GM21515 (cell line): ENCODE results near the gene PADI6.

ENCODE experiments used
- ATAC-seq: cut with Tn5 transposase; IDR thresholded peaks from one replicate; pipeline ENCODE4 v1.9.1; 2021; ENCODE audit not compliant: unreplicated experiment

Gene PADI6

DNA sequence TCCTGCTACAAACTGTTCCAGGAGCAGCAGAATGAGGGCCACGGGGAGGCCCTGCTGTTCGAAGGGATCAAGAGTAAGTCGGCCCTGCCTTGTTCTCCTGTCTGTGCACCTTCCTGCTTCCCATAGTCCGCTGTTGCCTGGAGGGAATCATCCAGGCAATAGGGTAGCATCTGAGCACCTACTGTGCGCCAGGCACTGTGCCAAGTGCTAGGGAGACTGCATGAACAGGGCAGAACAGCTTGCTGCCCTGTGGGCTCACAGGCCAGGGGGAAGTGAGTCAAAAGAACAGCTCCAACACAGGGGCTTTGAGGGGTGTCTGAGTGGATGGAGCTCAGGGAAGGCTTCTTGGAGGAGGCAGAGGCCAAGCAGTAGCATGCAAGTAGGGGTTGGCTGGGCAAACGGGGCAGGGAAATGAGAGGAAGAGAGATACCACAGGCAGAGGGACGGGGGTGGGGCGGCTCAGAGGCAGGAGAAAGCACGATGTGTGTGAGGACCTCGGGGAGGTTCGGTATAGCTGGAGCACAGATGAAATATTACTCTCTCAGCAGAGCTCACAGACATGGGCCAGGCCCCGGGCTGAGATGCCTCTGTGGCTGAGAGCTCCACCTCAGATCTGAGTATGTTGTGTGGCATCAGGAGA, 15.5 kb upstream of the PADI6 start:
- ATAC-seq: no peak

DNA sequence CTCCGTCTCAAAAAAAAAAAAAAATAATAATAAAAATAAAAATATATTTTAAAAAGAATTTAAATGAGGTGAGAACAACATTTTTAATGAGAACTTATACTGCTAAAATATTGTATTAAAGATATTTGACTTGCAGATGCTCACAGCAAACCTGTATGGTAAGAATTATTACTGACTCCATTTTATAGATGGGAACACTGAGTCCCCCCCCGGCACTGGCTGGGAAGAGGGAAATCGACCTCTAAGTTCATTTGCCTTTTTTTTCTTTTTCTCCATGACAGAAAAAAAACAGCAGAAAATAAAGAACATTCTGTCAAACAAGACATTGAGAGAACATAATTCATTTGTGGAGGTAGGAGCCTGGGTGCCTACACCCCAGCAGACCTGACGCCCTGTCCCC, 13.4 kb upstream of the PADI6 start:
- no peak for ATAC-seq

GRCh38 chr1:17359031-17359430, 13.0 kb upstream of the PADI6 start:
- no peak for ATAC-seq

- no peak for ATAC-seq
Measured at GRCh38 chr1:17359808-17360207, 12.2 kb upstream of the PADI6 start.

GRCh38 chr1:17360272-17360956, 11.6 kb upstream of the PADI6 start:
- no peak for ATAC-seq

GRCh38 chr1:17361687-17362086, 10.3 kb upstream of the PADI6 start:
- no peak for ATAC-seq

GRCh38 chr1:17363351-17363750, 8.6 kb upstream of the PADI6 start:
- no peak for ATAC-seq

GRCh38 chr1:17363771-17364170, 8.2 kb upstream of the PADI6 start:
- no peak for ATAC-seq

DNA sequence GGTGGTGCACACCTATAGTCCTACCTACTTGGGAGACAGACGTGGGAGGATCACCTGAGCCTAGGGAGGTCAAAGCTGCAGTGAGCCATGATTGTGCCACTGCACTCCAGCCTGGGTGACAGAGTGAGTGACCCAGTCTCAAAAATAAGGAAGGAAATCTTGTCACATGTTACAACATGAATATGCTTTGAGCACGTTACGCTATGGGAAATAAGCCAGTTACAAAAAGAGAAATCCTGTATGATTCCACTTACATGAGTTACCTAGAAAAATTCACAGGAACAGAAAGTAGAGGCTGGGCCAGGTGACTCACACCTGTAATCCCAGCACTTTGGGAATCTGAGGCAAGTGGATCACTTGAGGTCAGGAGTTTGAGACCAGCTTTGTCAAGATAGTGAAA, 6.7 kb upstream of the PADI6 start:
- no peak for ATAC-seq

DNA sequence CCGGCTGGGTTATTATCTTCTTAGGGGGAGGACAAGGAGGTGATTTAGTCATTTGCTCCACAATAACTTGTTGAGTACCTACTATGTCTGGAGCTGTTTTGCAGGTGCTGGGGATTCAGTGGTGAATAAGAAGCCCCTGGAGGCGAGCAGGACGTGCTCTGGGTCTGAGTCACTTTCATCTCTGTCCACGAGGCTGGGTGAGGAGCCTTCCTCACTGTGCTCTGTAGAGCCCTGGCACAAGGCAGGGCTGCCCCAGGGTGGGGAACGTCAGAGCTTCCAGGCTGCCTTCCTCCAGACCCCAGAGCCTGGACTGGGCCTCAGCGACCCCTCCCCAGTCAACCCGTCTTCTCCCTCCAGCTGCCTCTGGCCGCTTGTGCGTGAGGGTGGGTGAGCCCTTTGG, 2.5 kb upstream of the PADI6 start:
- no peak for ATAC-seq

DNA sequence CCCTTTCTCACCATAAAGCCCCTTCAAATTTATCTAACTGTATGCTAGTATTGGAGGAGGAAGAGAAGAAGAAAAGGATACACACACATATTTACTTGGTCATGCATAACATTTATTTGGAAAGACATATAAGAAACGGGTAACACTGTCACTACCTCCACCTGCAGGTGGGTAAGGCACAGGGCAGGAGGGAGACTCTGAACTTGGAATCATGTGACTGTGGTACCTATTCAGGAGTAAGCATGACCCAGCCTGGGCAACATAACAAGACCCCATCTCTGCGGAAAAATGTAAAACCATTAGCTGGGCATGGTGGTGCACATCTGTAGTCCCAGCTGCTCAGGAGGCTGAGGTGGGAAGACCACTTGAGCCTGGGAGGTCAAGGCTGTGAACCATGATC, 1.4 kb upstream of the PADI6 start:
- no peak for ATAC-seq

GRCh38 chr1:17372955-17373354, 959 bp downstream of the PADI6 start:
- ATAC-seq: no peak

GRCh38 chr1:17375651-17376050, 3.7 kb downstream of the PADI6 start:
- no peak for ATAC-seq

GRCh38 chr1:17377325-17377953, 5.4 kb downstream of the PADI6 start:
- no peak for ATAC-seq

DNA sequence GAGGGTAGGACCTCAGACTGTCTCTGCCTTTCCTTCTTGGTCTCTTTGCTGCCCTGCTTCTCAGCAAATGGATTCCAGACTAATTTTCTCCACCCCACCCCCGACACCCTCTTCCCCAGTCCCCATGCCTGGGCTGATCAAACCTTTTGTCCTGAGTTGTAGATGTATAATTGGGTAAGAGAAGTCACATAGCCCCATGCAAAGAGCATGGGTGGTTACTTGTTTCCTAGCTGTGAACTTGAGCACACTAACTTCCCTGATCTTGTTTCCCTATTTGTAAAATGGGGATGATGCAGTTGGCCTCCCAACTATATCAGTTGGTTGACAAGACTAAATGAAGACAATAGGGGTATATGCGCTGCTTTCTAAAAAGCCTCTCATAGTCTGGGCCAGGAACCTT, 9.2 kb downstream of the PADI6 start:
- ATAC-seq: no peak

GRCh38 chr1:17392199-17392740, 20.3 kb downstream of the PADI6 start:
- ATAC-seq: no peak

DNA sequence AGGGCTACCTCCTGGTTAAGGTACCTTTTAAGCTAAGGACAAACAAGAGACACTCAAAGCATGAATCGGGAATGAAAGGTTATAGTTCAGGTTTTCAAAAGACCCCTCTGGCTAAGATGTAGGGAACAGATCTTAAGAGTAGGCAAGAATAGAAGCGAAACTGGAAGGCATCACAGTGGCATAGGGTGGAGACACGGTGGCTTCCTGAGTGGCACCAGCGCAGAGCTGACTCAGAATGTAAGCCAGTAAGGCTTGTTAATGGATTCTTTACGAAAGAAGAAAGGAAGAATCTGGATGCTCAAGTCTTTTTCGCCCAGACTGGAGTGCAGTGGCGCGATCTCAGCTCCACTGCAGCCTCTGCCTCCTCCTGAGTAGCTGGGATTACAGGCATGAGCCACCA, 21.2 kb downstream of the PADI6 start:
- ATAC-seq: no peak

DNA sequence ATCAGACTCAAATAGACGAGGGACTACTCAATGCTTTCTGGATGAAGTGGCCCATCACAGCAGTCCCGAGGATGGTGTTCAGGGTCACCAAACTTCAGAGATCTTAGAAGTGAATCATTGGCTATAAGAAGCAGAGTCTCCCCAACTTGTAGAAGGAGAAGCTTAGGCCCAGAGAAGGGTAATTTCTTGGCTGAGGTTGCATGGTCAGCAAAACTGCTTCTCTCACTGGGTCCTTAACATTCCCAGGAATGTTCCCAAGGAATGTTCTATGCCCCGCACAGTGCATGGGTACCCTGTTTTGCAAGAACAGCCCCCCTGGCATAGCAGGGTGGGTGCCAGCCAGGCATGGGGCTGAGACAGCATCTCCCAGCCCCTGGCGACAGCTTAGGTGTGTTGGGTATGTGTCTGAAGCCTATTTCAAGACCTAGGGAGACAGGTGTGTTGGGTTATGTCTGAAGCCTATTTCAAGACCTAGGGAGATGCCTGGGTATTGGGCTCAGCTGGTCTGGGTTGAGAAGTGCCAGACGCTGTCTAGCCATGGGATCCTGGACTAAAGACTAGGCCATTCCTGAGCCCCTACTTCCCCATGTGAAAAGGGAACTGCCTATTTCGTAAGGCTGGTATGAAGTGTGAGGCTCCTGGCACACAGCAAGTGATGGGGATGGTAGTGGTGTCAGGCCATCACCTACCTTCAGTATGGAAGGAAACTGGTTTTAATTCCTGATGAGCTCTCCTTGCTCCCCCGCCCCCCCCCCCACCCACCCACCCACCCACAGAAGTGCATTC, 26.1 kb downstream of the PADI6 start:
- ATAC-seq: no peak

- no peak for ATAC-seq
Measured at GRCh38 chr1:17400725-17401341, 28.8 kb downstream of the PADI6 start.

- ATAC-seq: no peak
Measured at GRCh38 chr1:17401841-17402240, 29.8 kb downstream of the PADI6 start.

GRCh38 chr1:17403081-17403480, 31.1 kb downstream of the PADI6 start:
- no peak for ATAC-seq
